Epithelial cell of proximal tubule (primary cell): ENCODE data around the gene DENND11. TPM values are rescaled to one million over a fixed set of nuclear protein-coding genes. Genes with fewer than 3 reads are reported as not detected.
A peak's percentile ranks its signal among the peaks of the same experiment; 100 is the strongest.

Experiments used
- DNase-seq: peaks from one replicate; pipeline ENCODE4 v3.0.0-alpha.2; 2011; ENCODE audit warnings: low read depth
- H3K4me3 ChIP-seq: 2 replicates; pipeline ENCODE4 v1.5.1; 2011; ENCODE audit warnings: low read depth, mild to moderate bottlenecking, low read length
- CTCF ChIP-seq: conservative IDR thresholded peaks from 2 replicates; pipeline ENCODE4 v1.5.1; 2012; ENCODE audit warnings: low read depth, mild to moderate bottlenecking, low read length
- total RNA-seq: library from RNA; depleted of rRNA; stranded (reverse); fragments of >200 nt; gene quantifications from 2 replicates; pipeline ENCODE4 v1.2.3, GENCODE V29; 2015

DENND11 gene
- total RNA-seq, 1 donor from 2014 or later, result 12.2 TPM

GRCh38 chr7:141737118-141737835 lies 35.3 kb upstream of the DENND11 start:
- TF ChIP-seq CTCF, result no peak
- peak overlapping the region; percentile 78 for H3K4me3 ChIP-seq
- DNase-seq, result peak; percentile 10

- no peak for DNase-seq
- no peak overlapping the region for H3K4me3 ChIP-seq
- no peak for TF ChIP-seq CTCF
These were observed 29.6 kb upstream of the DENND11 start for GRCh38 chr7:141731476-141732149.

- no peak for TF ChIP-seq CTCF
- no peak for DNase-seq
These were observed 27.1 kb upstream of the DENND11 start for GRCh38 chr7:141729020-141729419.

GRCh38 chr7:141722529-141722928 lies 20.6 kb upstream of the DENND11 start:
- no peak for TF ChIP-seq CTCF
- H3K4me3 ChIP-seq, result no peak overlapping the region
- no peak for DNase-seq

More at GRCh38 chr7:141729020-141729419, 27.1 kb upstream of the DENND11 start:
- H3K4me3 ChIP-seq, result no peak overlapping the region

- no peak for TF ChIP-seq CTCF
- no peak overlapping the region for H3K4me3 ChIP-seq
- DNase-seq, result no peak
These were observed 15.5 kb upstream of the DENND11 start for GRCh38 chr7:141717450-141717849.

GRCh38 chr7:141715794-141716689 lies 14.1 kb upstream of the DENND11 start:
- DNase-seq, result no peak
- H3K4me3 ChIP-seq, result no peak overlapping the region
- no peak for TF ChIP-seq CTCF
